Stimulated activated CD4-positive, alpha-beta T cell treated with anti-CD3 and anti-CD28 coated beads, Interleukin-4, amount 100 ng/mL, for 1 hour (primary cell): ENCODE measurements around the gene LIX1.
"Not testable (repeated sequence)": the region's sequence is repeated elsewhere in the genome, so short reads cannot be mapped to it uniquely, and the experiment has no call there.

Experiments
- DNase-seq: peaks from one replicate; pipeline ENCODE4 v3.0.0-alpha.2; 2020

Gene LIX1

DNA sequence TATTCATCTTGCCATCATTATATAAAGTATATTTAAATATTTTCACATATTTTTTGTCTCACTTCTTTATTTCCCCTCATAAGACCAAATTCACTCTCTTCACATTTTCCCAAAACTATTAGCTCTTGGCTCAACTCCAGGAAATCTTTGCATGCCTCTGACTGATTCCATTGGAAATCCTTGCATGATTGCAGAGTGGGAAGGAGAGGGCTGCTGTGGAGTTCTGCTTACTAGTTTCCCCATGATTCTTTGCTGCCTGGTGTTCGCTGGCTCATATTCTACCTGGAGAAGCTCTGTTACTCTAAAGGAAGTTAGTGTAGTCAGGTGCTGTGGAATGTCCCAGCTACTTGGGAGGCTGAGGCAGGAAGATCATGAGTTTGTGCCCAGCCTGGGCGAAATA is 41.9 kb downstream of the LIX1 start:
- DNase-seq: no peak

DNA sequence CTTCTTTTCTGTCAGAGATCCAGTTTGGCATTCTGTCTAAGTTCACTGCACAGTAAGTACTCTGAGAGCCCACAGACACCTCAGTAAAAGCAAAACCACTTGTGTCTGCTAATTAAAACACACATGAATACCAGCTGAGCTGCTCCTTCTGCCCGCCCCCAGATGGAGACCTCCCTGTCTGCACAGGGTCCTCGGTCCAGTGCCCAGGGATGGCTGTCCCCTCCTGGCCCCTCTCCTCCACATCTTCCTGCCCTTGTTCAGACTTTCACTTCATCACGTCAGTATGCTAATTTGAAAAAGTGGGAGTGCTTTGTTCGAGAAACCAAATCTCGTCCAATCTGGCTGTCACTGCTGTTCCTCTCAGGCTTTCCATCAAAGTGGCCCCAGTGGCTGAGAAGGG is 43.5 kb downstream of the LIX1 start:
- DNase-seq: no peak

- no peak for DNase-seq
These were observed 44.8 kb downstream of the LIX1 start for GRCh38 chr5:97097326-97098230.

GRCh38 chr5:97096846-97097245 is 45.6 kb downstream of the LIX1 start:
- DNase-seq: no peak

DNA sequence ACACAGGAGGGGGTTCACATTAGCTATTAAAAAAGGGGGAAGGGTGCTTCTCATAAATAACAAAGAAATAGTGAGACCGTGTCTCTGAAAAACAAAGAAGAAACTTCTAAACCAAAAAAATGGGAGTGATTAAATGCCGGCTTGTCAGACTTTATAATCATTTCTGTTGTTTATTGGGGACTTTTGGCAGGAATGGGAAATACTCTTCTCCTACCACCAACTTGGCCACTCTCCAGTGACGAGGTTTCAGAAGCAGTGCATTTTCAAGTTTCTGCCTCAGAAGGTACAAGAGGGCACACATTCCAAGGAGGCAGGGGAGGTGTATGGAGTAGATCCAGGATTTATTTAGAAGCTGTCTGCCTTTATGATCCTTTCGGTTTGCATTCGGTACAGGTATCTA is 46.2 kb downstream of the LIX1 start:
- no peak for DNase-seq

- no peak for DNase-seq
These were observed 47.1 kb downstream of the LIX1 start for GRCh38 chr5:97095318-97095732.

DNA sequence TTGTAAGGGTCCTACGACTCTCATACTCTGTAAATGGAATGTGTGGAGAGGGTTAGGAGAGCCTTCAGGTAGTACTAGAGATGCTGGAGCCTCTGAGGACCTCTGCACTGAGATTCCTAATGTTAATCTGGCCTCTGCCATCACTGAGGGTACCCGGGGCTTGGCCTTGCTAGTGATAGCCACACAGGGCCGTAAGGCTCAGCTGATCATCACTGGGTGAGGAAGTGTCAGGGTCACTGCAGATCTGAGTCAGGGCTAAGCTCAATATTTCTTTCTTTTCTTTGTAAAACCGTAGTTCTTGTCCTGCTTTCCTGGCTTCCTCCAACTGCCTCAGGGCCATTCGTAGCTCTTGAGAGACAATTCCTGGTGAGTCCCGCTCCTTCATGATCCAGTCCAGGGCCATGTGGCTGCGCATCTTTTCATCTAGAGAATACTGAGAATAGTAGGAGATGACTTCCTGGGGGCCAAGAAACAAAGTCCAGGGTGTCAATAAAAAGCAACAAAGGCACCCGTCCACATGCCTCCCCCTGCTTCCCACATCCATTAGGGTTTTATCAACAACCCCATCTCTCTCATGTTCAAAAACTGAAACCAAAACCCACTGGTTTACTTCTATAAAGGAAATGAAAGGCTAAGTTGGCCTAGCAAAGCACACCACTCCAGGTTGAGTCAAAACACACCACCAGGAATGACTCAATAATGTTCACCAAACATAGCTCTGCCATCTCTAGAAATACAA is 47.7 kb downstream of the LIX1 start:
- DNase-seq: no peak

GRCh38 chr5:97093193-97093592 is 49.2 kb downstream of the LIX1 start:
- DNase-seq: no peak

- no peak for DNase-seq
These were observed 51.5 kb downstream of the LIX1 start for GRCh38 chr5:97090944-97091343.

DNA sequence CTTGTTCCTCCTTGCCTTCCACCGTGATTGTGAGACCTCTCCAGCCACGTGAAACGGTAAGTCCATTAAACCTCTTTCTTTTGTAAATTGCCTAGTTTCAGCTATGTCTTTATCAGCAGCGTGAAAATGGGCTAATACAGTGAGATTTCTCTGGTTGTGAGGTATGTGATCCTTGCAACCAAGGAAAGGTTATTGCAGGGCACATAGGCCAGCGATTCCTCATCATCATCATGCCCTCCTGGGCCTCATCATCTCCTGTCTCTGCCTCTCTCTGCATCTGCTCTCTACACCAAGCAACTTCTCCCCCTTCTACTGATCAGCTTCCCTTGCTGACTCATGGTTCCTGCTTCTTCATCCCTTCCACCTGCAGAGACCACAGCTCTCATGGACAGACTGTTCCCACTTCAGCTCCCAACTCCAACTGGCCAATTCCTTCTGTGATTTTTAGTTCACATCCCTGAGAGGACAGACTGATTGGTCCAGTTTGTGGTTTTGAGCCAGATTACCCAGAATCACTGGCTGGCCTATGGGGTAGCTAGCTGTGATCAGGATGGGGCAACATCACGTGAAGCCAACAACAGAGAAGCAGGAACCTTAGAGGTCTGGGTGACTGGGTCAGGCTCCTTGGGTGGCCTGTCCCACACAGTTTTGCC is 53.1 kb downstream of the LIX1 start:
- DNase-seq: no peak

DNA sequence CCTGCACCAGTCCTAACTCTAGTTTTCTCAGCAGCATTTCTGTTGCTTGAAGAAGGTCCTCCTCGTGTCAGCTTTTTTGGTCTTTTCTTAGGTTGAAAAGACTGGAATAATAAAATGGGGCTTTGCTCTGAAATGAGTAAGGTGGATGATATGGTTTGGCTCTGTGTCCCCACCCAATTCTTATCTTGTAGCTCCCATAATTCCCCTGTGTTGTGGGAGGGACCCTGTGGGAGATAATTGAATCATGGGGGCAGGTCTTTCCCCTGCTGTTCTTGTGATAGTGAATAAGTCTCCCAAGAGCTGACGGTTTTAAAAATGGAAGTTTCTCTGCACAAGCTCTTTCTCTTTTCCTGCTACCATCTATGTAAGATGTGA is 53.6 kb downstream of the LIX1 start:
- no peak for DNase-seq

DNA sequence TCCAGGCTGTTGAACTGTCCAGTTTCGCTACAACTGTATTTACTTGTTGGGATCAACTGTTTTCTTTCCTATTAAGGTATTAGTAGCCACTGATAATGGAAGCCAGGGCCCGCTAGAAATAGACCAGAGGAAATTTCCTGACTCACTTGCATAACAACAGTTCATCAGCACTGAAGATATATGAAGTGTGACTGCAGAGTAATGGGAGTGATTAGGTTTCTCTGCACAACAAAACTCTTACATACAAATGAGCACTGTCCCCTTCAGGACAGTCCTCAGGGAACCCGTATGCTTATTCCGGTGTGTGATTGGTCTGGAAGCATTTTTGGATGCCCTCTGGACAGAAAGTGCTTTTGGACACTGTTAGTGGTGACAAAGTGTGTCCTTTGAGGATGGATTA is 55.3 kb downstream of the LIX1 start:
- DNase-seq: no peak

DNA sequence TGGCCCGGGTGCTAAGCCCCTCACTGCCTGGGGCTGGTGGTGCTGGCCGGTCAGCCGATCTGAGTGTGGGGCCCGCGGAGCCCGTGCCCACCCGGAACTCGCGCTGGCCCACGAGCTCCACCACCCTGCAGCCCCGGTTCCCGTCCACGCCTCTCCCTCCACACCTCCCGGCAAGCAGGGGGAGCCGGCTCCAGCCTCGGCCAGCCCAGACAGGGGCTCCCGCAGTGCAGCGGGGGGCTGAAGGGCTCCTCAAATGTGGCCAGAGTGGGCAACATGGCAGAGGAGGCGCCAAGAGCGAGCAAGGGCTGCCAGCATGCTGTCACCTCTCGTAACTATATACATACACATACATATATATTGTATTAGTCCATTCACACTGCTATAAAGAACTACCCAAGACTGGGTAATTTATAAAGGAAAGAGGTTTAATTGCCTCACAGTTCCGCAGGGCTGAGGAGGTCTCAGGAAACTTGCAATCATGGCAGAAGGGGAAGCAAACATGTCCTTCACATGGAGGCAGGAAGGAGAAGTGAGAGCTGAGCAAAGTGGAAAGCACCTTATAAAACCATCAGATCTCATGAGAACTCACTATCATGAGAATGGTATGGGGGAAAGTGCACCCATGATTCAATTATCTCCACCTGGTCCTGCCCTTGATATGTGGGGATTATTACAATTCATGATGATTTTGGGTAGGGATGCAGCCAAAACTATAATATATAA is 56.8 kb downstream of the LIX1 start:
- no peak for DNase-seq

- not testable (repeated sequence) for DNase-seq
These were observed 57.5 kb downstream of the LIX1 start for GRCh38 chr5:97084782-97085458.

- no peak for DNase-seq
These were observed 63.3 kb downstream of the LIX1 start for GRCh38 chr5:97078958-97079743.

DNA sequence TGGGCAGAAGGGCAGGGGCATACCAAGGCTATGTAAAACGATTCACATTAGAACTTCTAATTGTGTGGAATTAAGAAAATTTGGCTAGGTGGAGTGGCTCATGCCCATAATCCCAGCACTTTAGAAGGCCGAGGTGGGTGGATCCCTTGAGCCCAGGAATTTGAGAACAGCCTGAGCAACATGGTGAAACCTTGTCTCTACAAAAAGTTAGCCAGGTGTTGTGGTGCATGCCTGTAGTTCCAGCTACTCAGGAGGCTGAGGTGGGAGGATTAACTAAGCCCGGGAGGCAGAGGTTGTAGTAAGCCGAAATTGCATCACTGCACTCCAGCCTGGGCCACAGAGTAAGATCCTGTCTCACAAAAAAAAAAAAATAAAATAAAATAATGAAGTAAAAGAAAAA is 65.2 kb downstream of the LIX1 start:
- no peak for DNase-seq

DNA sequence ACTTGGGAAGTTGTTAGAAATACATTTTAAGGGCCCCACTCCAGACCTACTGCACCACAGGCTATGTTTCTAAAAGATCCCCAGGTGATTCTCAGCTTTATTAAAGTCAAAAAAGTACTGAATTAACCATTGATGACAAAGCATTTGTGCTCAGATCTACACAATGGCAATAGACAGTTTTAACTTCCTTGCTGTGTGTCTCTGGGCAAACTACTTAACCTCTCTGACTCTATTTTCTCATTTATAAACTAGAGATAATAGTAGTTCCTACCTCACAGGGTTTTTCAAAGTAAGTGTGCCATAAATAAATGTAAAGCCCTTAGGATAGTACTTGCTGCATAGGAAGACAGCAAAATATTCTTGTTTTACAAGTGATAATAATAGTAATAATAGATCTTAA is 66.3 kb downstream of the LIX1 start:
- no peak for DNase-seq

- no peak for DNase-seq
These were observed 66.8 kb downstream of the LIX1 start for GRCh38 chr5:97075649-97076048.

- DNase-seq: no peak
These were observed 67.4 kb downstream of the LIX1 start for GRCh38 chr5:97074859-97075489.

DNA sequence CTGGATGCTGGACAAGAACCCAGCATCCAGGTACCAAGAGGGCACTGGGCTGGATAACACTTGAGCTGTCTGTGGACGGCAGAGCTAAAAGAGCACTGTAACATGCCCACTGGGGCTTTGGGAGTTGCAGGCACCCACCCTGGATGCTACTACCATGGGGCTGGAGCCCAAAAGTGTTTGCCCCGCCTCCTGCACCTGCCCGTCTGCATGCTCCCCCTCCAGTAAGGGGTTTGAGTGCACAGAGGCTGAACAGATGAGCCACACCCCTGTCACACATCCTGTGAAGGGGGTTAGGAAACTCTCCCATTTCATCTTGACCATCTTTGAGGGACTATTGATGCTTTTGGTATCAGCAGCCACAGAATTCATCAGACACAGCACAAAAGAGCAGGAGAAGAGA is 69.0 kb downstream of the LIX1 start:
- no peak for DNase-seq

- DNase-seq: no peak
These were observed 69.7 kb downstream of the LIX1 start for GRCh38 chr5:97072696-97073095.
